HUES48 (cell line): ENCODE data around the gene COQ8B.

Source experiments
- H3K27ac ChIP-seq: one replicate; pipeline ENCODE4 v1.7.0; 2013; ENCODE audit warnings: low read depth, low read length, inconsistent platforms
- H3K27me3 ChIP-seq: 2 replicates; pipeline ENCODE4 v1.6.1; 2013; ENCODE audit warnings: mild to moderate bottlenecking, low read length; ENCODE audit not compliant: control insufficient read depth, insufficient read depth
- H3K36me3 ChIP-seq: 2 replicates; pipeline ENCODE4 v1.6.1; 2013; ENCODE audit warnings: low read length; ENCODE audit not compliant: control insufficient read depth, insufficient read depth
- H3K4me1 ChIP-seq: 2 replicates; pipeline ENCODE4 v1.6.1; 2013; ENCODE audit warnings: mild to moderate bottlenecking, low read length; ENCODE audit not compliant: control insufficient read depth, insufficient read depth
- H3K4me3 ChIP-seq: 2 replicates; pipeline ENCODE4 v1.5.1; 2013; ENCODE audit warnings: mild to moderate bottlenecking, low read depth, low read length
- H3K9ac ChIP-seq: 2 replicates; pipeline ENCODE4 v1.6.1; 2013; ENCODE audit warnings: mild to moderate bottlenecking, low read depth, low read length, moderate library complexity
- H3K9me3 ChIP-seq: 2 replicates; pipeline ENCODE4 v1.6.1; 2013; ENCODE audit warnings: low read length; ENCODE audit not compliant: control insufficient read depth, insufficient read depth

The COQ8B gene

DNA sequence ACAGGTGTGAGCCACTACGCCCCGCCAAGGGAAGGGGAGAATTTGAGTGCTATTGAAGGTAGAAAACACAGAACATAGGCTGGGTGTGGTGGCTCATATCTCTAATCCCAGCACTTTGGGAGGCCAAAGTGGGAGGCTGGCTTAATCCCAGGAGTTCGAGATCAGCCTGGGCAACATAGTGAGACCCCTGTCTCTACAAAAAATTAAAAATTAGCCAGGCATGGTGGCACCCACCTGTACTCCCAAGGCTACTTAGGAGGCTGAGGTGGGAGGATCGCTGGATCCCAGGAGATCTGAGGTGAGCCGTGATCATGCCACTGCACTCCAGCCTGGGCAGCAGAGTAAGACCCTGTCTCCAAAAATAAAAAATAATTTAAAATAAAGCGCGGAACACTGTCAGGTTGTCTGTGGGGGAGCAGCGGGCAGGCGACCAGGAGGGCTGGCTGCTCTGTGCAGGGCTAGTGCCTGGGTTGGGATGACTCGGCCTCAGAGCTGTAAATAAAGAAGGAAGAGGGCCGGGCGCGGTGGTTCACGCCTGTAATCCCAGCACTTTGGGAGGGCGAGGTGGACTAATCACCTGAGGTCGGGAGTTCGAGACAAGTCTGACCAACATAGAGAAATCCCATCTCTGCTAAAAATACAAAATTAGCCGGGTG lies 74.5 kb downstream of the COQ8B start:
- H3K4me3 ChIP-seq, result no peak overlapping the region
- no peaks in the 10 kb centered on the region for H3K9me3 ChIP-seq
- no peaks in the 10 kb centered on the region for H3K27me3 ChIP-seq

More for the DNA sequence above, 74.5 kb downstream of the COQ8B start:
- Histone ChIP-seq H3K27ac (no peak overlapping the region), H3K36me3 (no peaks in the 10 kb centered on the region), H3K9ac (no peak overlapping the region), H3K4me1 (no peaks in the 10 kb centered on the region)
